OCI-LY1 (cell line): ENCODE results near the gene ZDHHC18.

Source experiments
- H2AFZ ChIP-seq: fragments of 200-600 bp; sonication (generic), shearing (Covaris generic); 2 replicates; pipeline ENCODE4 v1.6.0; 2014; ENCODE audit warnings: antibody characterized with exemption, mild to moderate bottlenecking, low read length
- H3F3A ChIP-seq: fragments of 200-600 bp; sonication (generic), shearing (Covaris generic); 2 replicates; pipeline ENCODE4 v1.6.0; 2014; ENCODE audit warnings: mild to moderate bottlenecking, antibody characterized with exemption, low read length, moderate library complexity; ENCODE audit not compliant: insufficient read depth
- H3K27ac ChIP-seq: fragments of 200-600 bp; sonication (generic); 2 replicates; pipeline ENCODE4 v1.5.1; 2014; ENCODE audit warnings: low read length, mixed run types, mild to moderate bottlenecking, low read depth; ENCODE audit not compliant: poor library complexity, severe bottlenecking
- H3K27me3 ChIP-seq: fragments of 200-600 bp; sonication (generic); 2 replicates; pipeline ENCODE4 v1.6.0; 2014; ENCODE audit warnings: antibody characterized with exemption, mild to moderate bottlenecking, low read length, moderate library complexity; ENCODE audit not compliant: insufficient read depth
- H3K36me3 ChIP-seq: fragments of 200-600 bp; sonication (generic); 2 replicates; pipeline ENCODE4 v1.6.1; 2014; ENCODE audit warnings: mild to moderate bottlenecking, antibody characterized with exemption, low read length, moderate library complexity, mixed read lengths; ENCODE audit not compliant: insufficient read depth
- H3K4me1 ChIP-seq: fragments of 200-600 bp; sonication (generic); 2 replicates; pipeline ENCODE4 v1.5.1; 2014; ENCODE audit warnings: mild to moderate bottlenecking, low read length, moderate library complexity; ENCODE audit not compliant: insufficient read depth, severe bottlenecking
- H3K4me2 ChIP-seq: fragments of 200-600 bp; sonication (generic), shearing (Covaris generic); 2 replicates; pipeline ENCODE4 v1.6.1; 2014; ENCODE audit warnings: low read length
- H3K4me3 ChIP-seq: fragments of 200-600 bp; sonication (generic); 2 replicates; pipeline ENCODE4 v1.5.1; 2014; ENCODE audit warnings: low read length, low read depth, mild to moderate bottlenecking, mixed read lengths; ENCODE audit not compliant: poor library complexity, severe bottlenecking
- H3K79me2 ChIP-seq: fragments of 200-600 bp; shearing (Covaris generic); 2 replicates; pipeline ENCODE4 v1.6.1; 2016; ENCODE audit warnings: mixed run types, low read length, mixed read lengths; ENCODE audit not compliant: insufficient read depth
- H3K9ac ChIP-seq: fragments of 200-600 bp; sonication (generic), shearing (Covaris generic); 2 replicates; pipeline ENCODE4 v1.6.1; 2014; ENCODE audit warnings: mild to moderate bottlenecking, low read length, mixed read lengths
- H3K9me2 ChIP-seq: fragments of 200-600 bp; sonication (generic), shearing (Covaris generic); 2 replicates; pipeline ENCODE4 v1.6.1; 2014; ENCODE audit warnings: low read depth, mild to moderate bottlenecking, low read length, mixed read lengths
- H3K9me3 ChIP-seq: fragments of 200-600 bp; shearing (Covaris generic); 2 replicates; pipeline ENCODE4 v1.6.1; 2014; ENCODE audit warnings: low read length, mixed read lengths
- H4K20me1 ChIP-seq: fragments of 200-600 bp; sonication (generic), shearing (Covaris generic); 2 replicates; pipeline ENCODE4 v1.6.0; 2016; ENCODE audit warnings: mild to moderate bottlenecking, low read length; ENCODE audit not compliant: insufficient read depth
- EZH2 ChIP-seq: fragments of 200-600 bp; sonication (generic), shearing (Covaris generic); IDR thresholded peaks from 2 replicates; pipeline ENCODE4 v1.8.0; 2017; ENCODE audit warnings: borderline replicate concordance, mixed run types, mild to moderate bottlenecking, antibody characterized with exemption, low read length, moderate library complexity, mixed read lengths
- TF ChIP-seq, protein P1 (sequence below): fragments of 200-600 bp; sonication (generic), shearing (Covaris generic); IDR thresholded peaks from 2 replicates; pipeline ENCODE4 v1.5.1; 2017; ENCODE audit warnings: mild to moderate bottlenecking, antibody characterized with exemption, low read length, moderate library complexity, mixed read lengths

Gene ZDHHC18

DNA sequence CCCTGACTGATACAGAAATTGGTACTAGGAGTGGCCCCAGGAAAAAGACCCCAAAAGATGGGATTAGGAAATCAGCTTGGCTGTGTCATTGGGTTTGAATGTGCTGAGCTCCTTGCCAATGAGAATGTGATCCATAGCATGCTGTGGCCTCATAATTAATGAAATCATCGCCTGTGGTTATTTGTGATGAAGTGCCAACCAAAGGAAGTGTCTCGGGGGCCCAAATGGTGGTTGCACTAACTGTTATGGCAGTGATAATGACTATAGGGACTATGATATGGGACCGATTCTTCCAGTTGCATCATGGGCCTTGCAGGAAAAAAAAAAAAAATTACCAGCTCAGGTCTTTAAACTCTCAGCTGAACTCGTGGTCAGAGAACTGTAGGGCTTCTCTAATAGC, 15.4 kb upstream of the ZDHHC18 start:
- H3K79me2 ChIP-seq: no peaks in the 10 kb centered on the region
- no peak overlapping the region for H3K27ac ChIP-seq
- H3K9me3 ChIP-seq: no peaks in the 10 kb centered on the region; the same call in 1 of the 2 replicates
- H3K9ac ChIP-seq: no peak overlapping the region
- H3K4me3 ChIP-seq: no peak overlapping the region
- no peak overlapping the region for H2AFZ ChIP-seq
- H3F3A ChIP-seq: no peaks in the 10 kb centered on the region
- no peaks in the 10 kb centered on the region for H3K36me3 ChIP-seq
- no peaks in the 10 kb centered on the region for H3K4me1 ChIP-seq
- no peaks in the 10 kb centered on the region for H4K20me1 ChIP-seq
- no peak overlapping the region for H3K4me2 ChIP-seq
- TF ChIP-seq, protein P1, sequence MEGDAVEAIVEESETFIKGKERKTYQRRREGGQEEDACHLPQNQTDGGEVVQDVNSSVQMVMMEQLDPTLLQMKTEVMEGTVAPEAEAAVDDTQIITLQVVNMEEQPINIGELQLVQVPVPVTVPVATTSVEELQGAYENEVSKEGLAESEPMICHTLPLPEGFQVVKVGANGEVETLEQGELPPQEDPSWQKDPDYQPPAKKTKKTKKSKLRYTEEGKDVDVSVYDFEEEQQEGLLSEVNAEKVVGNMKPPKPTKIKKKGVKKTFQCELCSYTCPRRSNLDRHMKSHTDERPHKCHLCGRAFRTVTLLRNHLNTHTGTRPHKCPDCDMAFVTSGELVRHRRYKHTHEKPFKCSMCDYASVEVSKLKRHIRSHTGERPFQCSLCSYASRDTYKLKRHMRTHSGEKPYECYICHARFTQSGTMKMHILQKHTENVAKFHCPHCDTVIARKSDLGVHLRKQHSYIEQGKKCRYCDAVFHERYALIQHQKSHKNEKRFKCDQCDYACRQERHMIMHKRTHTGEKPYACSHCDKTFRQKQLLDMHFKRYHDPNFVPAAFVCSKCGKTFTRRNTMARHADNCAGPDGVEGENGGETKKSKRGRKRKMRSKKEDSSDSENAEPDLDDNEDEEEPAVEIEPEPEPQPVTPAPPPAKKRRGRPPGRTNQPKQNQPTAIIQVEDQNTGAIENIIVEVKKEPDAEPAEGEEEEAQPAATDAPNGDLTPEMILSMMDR: no peak
- TF ChIP-seq EZH2: no peak
- H3K27me3 ChIP-seq: no peaks in the 10 kb centered on the region
- H3K9me2 ChIP-seq: no peaks in the 10 kb centered on the region

DNA sequence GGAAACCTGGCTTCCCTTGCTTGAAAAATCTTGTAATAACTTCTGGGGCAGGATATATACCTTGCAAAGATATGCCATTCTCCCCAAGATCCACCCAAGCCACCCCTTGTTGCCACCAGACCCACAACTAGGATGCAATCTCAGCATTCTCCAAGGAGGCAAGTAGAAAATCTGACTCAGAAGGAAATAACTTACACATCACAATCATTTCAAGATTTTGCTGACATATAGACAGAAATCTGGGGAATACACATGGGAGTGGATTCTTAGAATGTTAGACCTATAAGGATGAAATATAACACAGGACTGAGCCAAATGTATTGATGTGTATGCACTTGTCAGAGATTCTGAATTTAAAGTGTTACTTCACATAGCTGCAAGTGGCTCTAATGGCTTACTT, 14.8 kb upstream of the ZDHHC18 start:
- Histone ChIP-seq H3F3A (no peaks in the 10 kb centered on the region), H3K9me3 (no peaks in the 10 kb centered on the region; the same call in 1 of the 2 replicates), H3K9ac (no peak overlapping the region), H3K4me2 (no peak overlapping the region), H3K4me1 (no peaks in the 10 kb centered on the region), H3K27me3 (no peaks in the 10 kb centered on the region), H3K9me2 (no peaks in the 10 kb centered on the region), H3K36me3 (no peaks in the 10 kb centered on the region), H2AFZ (no peak overlapping the region), H3K27ac (no peak overlapping the region), H4K20me1 (no peaks in the 10 kb centered on the region), H3K4me3 (no peak overlapping the region), H3K79me2 (no peaks in the 10 kb centered on the region)
- TF ChIP-seq, protein P1: no peak

- Histone ChIP-seq H3F3A (no peaks in the 10 kb centered on the region), H4K20me1 (no peaks in the 10 kb centered on the region), H3K27me3 (no peaks in the 10 kb centered on the region), H3K4me3 (no peak overlapping the region), H3K9ac (no peak overlapping the region), H3K4me2 (no peak overlapping the region), H3K27ac (no peak overlapping the region), H3K9me2 (no peaks in the 10 kb centered on the region), H2AFZ (no peak overlapping the region), H3K4me1 (no peaks in the 10 kb centered on the region), H3K36me3 (no peaks in the 10 kb centered on the region), H3K9me3 (no peaks in the 10 kb centered on the region; the same call in 1 of the 2 replicates), H3K79me2 (no peaks in the 10 kb centered on the region)
- TF ChIP-seq, protein P1: no peak
- no peak for TF ChIP-seq EZH2
Observed at GRCh38 chr1:26814377-26814776, 12.1 kb upstream of the ZDHHC18 start.
